A673 (cell line): ENCODE data around the gene ZCCHC24.

Experiments used
- CTCF ChIP-seq: fragments of 300-800, 200-600 bp; sonication (generic); conservative IDR thresholded peaks from 2 replicates; pipeline ENCODE4 v1.5.1; 2017; ENCODE audit warnings: low read depth, mild to moderate bottlenecking, antibody characterized with exemption, low read length, moderate library complexity, mixed read lengths
- EZH2 ChIP-seq: fragments of 200-600 bp; sonication (generic); IDR thresholded peaks from 2 replicates; pipeline ENCODE4 v1.6.1; 2017; ENCODE audit warnings: borderline replicate concordance, low read depth, mild to moderate bottlenecking, mixed read lengths, antibody characterized with exemption, low read length; ENCODE audit not compliant: poor library complexity, severe bottlenecking

- TF ChIP-seq CTCF: peak; percentile 91
- TF ChIP-seq EZH2: no peak
These were observed 45.0 kb downstream of the ZCCHC24 start for GRCh38 chr10:79400146-79401004.
